ENCODE data around the gene WARS2. TPM values are rescaled to one million over a fixed set of nuclear protein-coding genes. Genes with fewer than 3 reads are reported as not detected.

Gene WARS2
- total RNA-seq, 6 experiments from 2014 or later, result 4.3 to 8.7 (median 6.2) TPM

- H3K4me1 ChIP-seq, result no peaks in the 10 kb centered on the region
- H3K27ac ChIP-seq, result no peak overlapping the region
- intact Hi-C loops (cut with DNase I), result no loop called here
- WGBS (ENCODE audit: insufficient coverage, low coverage, low lambda C conversion rate, missing lambda C conversion rate), result 94% methylated on average over 1 of the region's 1 CpG
- DNase-seq (no peak), ATAC-seq (no peak)
- no peaks in the 10 kb centered on the region for H3K36me3 ChIP-seq
- H3K9me3 ChIP-seq, result no peaks in the 10 kb centered on the region
- no peaks in the 10 kb centered on the region for H3K27me3 ChIP-seq
- TF ChIP-seq POLR2A (IDR thresholded peaks at IDR 0.05) (no peak), CTCF (IDR thresholded peaks at IDR 0.05) (no peak)
- H3K4me3 ChIP-seq, result no peak overlapping the region
Measured at GRCh38 chr1:119150150-119150549, 9.7 kb upstream of the WARS2 start.

GRCh38 chr1:119147661-119148090, 7.2 kb upstream of the WARS2 start:
- H3K4me1 ChIP-seq, result no peaks in the 10 kb centered on the region
- TF ChIP-seq POLR2A (IDR thresholded peaks at IDR 0.05) (no peak), CTCF (IDR thresholded peaks at IDR 0.05) (no peak)
- ATAC-seq, result no peak
- WGBS (ENCODE audit: insufficient coverage, low coverage, low lambda C conversion rate, missing lambda C conversion rate), result 76% methylated on average over 4 of the region's 4 CpGs
- no peaks in the 10 kb centered on the region for H3K36me3 ChIP-seq
- no peaks in the 10 kb centered on the region for H3K27me3 ChIP-seq
- DNase-seq, result no peak
- no peak overlapping the region for H3K4me3 ChIP-seq
- H3K27ac ChIP-seq, result no peak overlapping the region
- no peaks in the 10 kb centered on the region for H3K9me3 ChIP-seq
- intact Hi-C loops (cut with DNase I), result no loop called here

GRCh38 chr1:119146466-119146865, 6.0 kb upstream of the WARS2 start:
- Histone ChIP-seq H3K4me3 (no peak overlapping the region), H3K36me3 (no peaks in the 10 kb centered on the region), H3K9me3 (no peaks in the 10 kb centered on the region), H3K27me3 (no peaks in the 10 kb centered on the region), H3K4me1 (peaks cover 0 to 3% (median 1%) of the 10 kb centered on the region in 4 donors), H3K27ac (no peak overlapping the region)
- no peak for ATAC-seq
- DNase-seq, result no peak
- WGBS (ENCODE audit: insufficient coverage, low coverage, low lambda C conversion rate, missing lambda C conversion rate), result 76% methylated on average over 4 of the region's 4 CpGs
- no peak for TF ChIP-seq POLR2A (IDR thresholded peaks at IDR 0.05)
- TF ChIP-seq CTCF (IDR thresholded peaks at IDR 0.05), result no peak
- intact Hi-C loops (cut with DNase I), result no loop called here

GRCh38 chr1:119144813-119145212, 4.4 kb upstream of the WARS2 start:
- intact Hi-C loops (cut with DNase I), result no loop called here

More at GRCh38 chr1:119144813-119145212, 4.4 kb upstream of the WARS2 start:
- ATAC-seq, result no peak
- WGBS (ENCODE audit: insufficient coverage, low coverage, low lambda C conversion rate, missing lambda C conversion rate), result 90% methylated on average over 6 of the region's 6 CpGs
- Histone ChIP-seq H3K4me3 (no peak overlapping the region), H3K9me3 (no peaks in the 10 kb centered on the region), H3K4me1 (peaks cover 0 to 9% (median 4%) of the 10 kb centered on the region in 4 donors), H3K27me3 (no peaks in the 10 kb centered on the region), H3K36me3 (no peaks in the 10 kb centered on the region), H3K27ac (no peak overlapping the region)
- TF ChIP-seq CTCF (IDR thresholded peaks at IDR 0.05) (no peak), POLR2A (IDR thresholded peaks at IDR 0.05) (no peak)
- DNase-seq, result no peak

Data from right lobe of liver (tissue), 6 donors.